LNCAP (cell line): ENCODE measurements around the gene MARCHF7.
A peak's percentile ranks its signal among the peaks of the same experiment; 100 is the strongest.

Source experiments
- CTCF ChIP-seq: fragments of 450-650 bp; IDR thresholded peaks from 2 replicates; pipeline ENCODE4 v1.5.1; 2017; ENCODE audit warnings: mild to moderate bottlenecking

Gene MARCHF7, protein sequence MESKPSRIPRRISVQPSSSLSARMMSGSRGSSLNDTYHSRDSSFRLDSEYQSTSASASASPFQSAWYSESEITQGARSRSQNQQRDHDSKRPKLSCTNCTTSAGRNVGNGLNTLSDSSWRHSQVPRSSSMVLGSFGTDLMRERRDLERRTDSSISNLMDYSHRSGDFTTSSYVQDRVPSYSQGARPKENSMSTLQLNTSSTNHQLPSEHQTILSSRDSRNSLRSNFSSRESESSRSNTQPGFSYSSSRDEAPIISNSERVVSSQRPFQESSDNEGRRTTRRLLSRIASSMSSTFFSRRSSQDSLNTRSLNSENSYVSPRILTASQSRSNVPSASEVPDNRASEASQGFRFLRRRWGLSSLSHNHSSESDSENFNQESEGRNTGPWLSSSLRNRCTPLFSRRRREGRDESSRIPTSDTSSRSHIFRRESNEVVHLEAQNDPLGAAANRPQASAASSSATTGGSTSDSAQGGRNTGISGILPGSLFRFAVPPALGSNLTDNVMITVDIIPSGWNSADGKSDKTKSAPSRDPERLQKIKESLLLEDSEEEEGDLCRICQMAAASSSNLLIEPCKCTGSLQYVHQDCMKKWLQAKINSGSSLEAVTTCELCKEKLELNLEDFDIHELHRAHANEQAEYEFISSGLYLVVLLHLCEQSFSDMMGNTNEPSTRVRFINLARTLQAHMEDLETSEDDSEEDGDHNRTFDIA

DNA sequence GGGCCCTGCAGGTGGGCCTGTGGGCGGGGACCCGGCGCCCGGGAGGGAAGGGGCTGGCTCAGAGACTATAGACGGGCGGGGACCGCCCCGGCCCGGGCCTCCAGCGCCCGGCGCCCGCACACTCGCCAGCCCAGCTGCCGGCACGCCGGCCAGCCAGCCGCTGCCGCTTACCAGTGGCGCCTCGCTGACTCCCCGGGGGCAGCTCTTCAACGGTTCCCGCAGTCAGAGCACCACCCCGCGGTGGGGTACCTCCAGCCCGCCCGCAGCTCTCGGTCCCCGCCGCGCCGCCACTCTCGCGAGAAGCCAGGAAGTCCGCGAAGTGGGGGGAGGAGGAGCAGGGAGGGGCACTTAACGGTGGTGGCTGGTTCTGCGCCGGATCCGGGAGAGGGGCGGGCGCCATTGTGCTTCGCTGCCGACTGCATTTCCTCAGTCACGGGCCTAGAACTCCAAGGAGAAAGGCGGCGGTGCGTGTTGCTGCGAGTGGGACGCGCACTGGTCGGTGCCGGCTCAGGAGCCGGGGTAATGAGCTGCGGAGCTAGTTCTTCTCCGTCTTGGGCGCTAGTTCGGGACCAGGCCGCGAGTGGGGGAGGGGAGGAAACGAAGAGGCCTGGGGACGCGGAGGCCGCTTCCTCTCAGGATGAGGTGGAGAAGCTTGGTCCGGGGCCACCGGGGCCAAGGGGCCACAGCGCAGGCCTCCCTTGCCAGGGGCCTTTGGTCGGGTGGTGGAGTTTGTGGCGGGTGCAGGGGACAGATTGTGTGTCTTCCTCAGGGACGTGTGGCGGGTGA, at the start of gene MARCHF7:
MARCHF7 (plus strand) TSS at position 364 of the 786 bp plus-strand sequence. CDS start 16,517 bp downstream, outside the sequence.
- peak; percentile 55 for TF ChIP-seq CTCF

- TF ChIP-seq CTCF, result no peak
These were observed 41.3 kb upstream of the MARCHF7 start for GRCh38 chr2:159671047-159671446.

- TF ChIP-seq CTCF, result peak; percentile 33; the same call in 1 of the 2 replicates
These were observed 34.7 kb upstream of the MARCHF7 start for GRCh38 chr2:159677654-159678053.

DNA sequence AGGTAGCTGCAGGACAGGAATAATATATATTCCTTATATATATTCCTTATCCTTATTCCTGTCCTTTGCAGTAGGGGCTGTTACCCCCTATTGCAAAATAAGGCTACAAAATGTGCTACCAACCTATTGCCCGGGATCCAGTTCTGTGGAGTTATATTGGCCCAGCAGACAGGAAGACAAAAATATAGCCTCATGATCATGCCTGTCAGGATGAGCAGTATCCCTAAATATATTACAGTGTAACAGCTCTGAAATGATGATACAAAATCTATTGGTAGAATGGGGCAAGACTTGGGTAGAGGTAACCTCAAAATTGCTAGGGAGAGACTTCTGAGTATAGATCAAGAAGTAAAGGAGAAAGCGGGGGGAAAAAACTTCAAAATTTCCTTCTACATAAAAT, 31.6 kb upstream of the MARCHF7 start:
- TF ChIP-seq CTCF, result no peak

DNA sequence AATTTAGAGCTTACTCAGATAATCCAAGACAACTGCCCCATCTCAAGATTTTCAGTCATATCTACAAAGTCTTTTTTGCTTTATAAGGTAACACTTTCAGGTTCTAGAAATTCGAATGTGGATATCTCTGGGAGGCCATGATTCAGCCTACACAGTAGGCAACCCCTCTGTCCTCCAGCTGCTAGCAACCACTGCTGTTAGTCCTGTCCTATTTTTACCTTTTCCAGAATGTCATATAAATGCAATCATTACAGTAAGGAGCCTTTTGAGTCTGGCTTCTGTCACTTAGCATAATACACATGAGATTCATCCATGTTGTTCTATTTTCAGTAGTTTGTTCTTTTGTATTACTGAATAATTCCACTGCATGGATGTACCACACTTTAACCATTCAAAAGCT, 28.5 kb upstream of the MARCHF7 start:
- no peak for TF ChIP-seq CTCF

GRCh38 chr2:159684796-159685195, 27.5 kb upstream of the MARCHF7 start:
- no peak for TF ChIP-seq CTCF

GRCh38 chr2:159694500-159695040, 17.7 kb upstream of the MARCHF7 start:
- no peak for TF ChIP-seq CTCF
